H1 (cell line): ENCODE results near the gene OSM.

Experiments used
- ASH2L ChIP-seq: fragments of 200-600, 300-600 bp; sonication (generic); IDR thresholded peaks from one replicate; pipeline ENCODE4 v1.7.1; 2017; ENCODE audit warnings: low read length
- CTCF ChIP-seq, 3 experiments: IDR thresholded peaks; 1 replicate in 2 of 3; 2 replicates in 1 of 3; pipeline versions ENCODE4 v1.5.1 to v1.6.1; 2011; ENCODE audit warnings: low read length in 3 of 3, mild to moderate bottlenecking in 3 of 3, inconsistent platforms in 2 of 3, low read depth in 1 of 3, moderate library complexity in 1 of 3; ENCODE audit not compliant: insufficient read depth in 1 of 3; ENCODE audit errors: control extremely low read depth in 1 of 3
- EZH2 ChIP-seq: fragments of 200-600 bp; sonication (generic); IDR thresholded peaks from 2 replicates; pipeline ENCODE4 v1.7.1; 2012; ENCODE audit warnings: low read depth, mild to moderate bottlenecking, moderate library complexity, low read length, inconsistent platforms; ENCODE audit not compliant: severe bottlenecking
- HDAC6 ChIP-seq: IDR thresholded peaks from one replicate; pipeline ENCODE4 v1.7.1; 2012; ENCODE audit warnings: low read depth, mild to moderate bottlenecking, inconsistent platforms, low read length, moderate library complexity
- JUN ChIP-seq: IDR thresholded peaks from 2 replicates; pipeline ENCODE4 v1.6.1; 2011; ENCODE audit warnings: low read depth, mild to moderate bottlenecking, improper control_type of control experiment, low read length
- JUND ChIP-seq: IDR thresholded peaks from 2 replicates; pipeline ENCODE4 v1.6.1; 2011; ENCODE audit warnings: mild to moderate bottlenecking, improper control_type of control experiment, low read length
- MAX ChIP-seq: IDR thresholded peaks from 2 replicates; pipeline ENCODE4 v1.6.1; 2012; ENCODE audit warnings: inconsistent platforms
- PHF8 ChIP-seq: fragments of 200-600 bp; sonication (generic); conservative IDR thresholded peaks from 2 replicates; pipeline ENCODE4 v1.7.1; 2012; ENCODE audit warnings: low read depth, mild to moderate bottlenecking, inconsistent platforms, low read length, moderate library complexity
- POLR2A ChIP-seq, 2 experiments: IDR thresholded peaks; 1 replicate in 1 of 2; 2 replicates in 1 of 2; pipeline ENCODE4 v1.6.1; 2011; ENCODE audit warnings: low read depth in 2 of 2, low read length in 2 of 2, mild to moderate bottlenecking in 2 of 2; ENCODE audit errors: control extremely low read depth in 1 of 2
- TAF1 ChIP-seq: IDR thresholded peaks from 2 replicates; pipeline ENCODE4 v1.6.1; 2011; ENCODE audit warnings: mild to moderate bottlenecking, low read depth, low read length
- TCF12 ChIP-seq: IDR thresholded peaks from 2 replicates; pipeline ENCODE4 v1.6.1; 2011; ENCODE audit warnings: low read depth, mild to moderate bottlenecking, low read length

- no peak for TF ChIP-seq CTCF (IDR thresholded peaks at IDR 0.05; ENCODE audit: control extremely low read depth in 1 of 3, insufficient read depth in 1 of 3, low read depth in 1 of 3, low read length in 3 of 3)
- TF ChIP-seq PHF8: no peak
- TF ChIP-seq JUND: no peak
- no peak for TF ChIP-seq JUN
- TF ChIP-seq HDAC6: no peak
- TF ChIP-seq TAF1: no peak
- TF ChIP-seq TCF12: no peak
- no peak for TF ChIP-seq MAX
- no peak for TF ChIP-seq POLR2A (IDR thresholded peaks at IDR 0.05; ENCODE audit: control extremely low read depth in 1 of 2, low read depth in 2 of 2, low read length in 2 of 2)
- no peak for TF ChIP-seq ASH2L
- no peak for TF ChIP-seq EZH2
Measured at GRCh38 chr22:30220338-30221012, 46.2 kb downstream of the OSM start.
